ENCODE data around the gene LPCAT1.
"Not testable (repeated sequence)": the region's sequence is repeated elsewhere in the genome, so short reads cannot be mapped to it uniquely, and the experiment has no call there.

LPCAT1 gene

GRCh38 chr5:1435369-1435768 is 88.4 kb downstream of the LPCAT1 start:
- no peak for DNase-seq (ENCODE audit: insufficient read length, low spot score)
- no peak for FAIRE-seq

GRCh38 chr5:1432296-1432695 is 91.5 kb downstream of the LPCAT1 start:
- FAIRE-seq, result no peak
- no peak for DNase-seq (ENCODE audit: insufficient read length, low spot score)

GRCh38 chr5:1431896-1432295 is 91.9 kb downstream of the LPCAT1 start:
- DNase-seq (ENCODE audit: insufficient read length, low spot score) (no peak), FAIRE-seq (no peak)

GRCh38 chr5:1431021-1431811 is 92.5 kb downstream of the LPCAT1 start:
- no peak for DNase-seq (ENCODE audit: insufficient read length, low spot score)
- FAIRE-seq, result no peak

GRCh38 chr5:1430121-1430795 is 93.5 kb downstream of the LPCAT1 start:
- FAIRE-seq, result no peak
- no peak for DNase-seq (ENCODE audit: insufficient read length, low spot score)

GRCh38 chr5:1429496-1429895 is 94.3 kb downstream of the LPCAT1 start:
- no peak for FAIRE-seq
- no peak for DNase-seq (ENCODE audit: insufficient read length, low spot score)

GRCh38 chr5:1429066-1429465 is 94.7 kb downstream of the LPCAT1 start:
- DNase-seq (ENCODE audit: insufficient read length, low spot score) (no peak), FAIRE-seq (no peak)

- DNase-seq (ENCODE audit: insufficient read length, low spot score) (no peak), FAIRE-seq (no peak)
Measured at GRCh38 chr5:1428107-1428506, 95.7 kb downstream of the LPCAT1 start.

GRCh38 chr5:1424716-1425115 is 99.0 kb downstream of the LPCAT1 start:
- FAIRE-seq (no peak), DNase-seq (ENCODE audit: insufficient read length, low spot score) (no peak)

GRCh38 chr5:1423901-1424603 is 99.7 kb downstream of the LPCAT1 start:
- DNase-seq (ENCODE audit: insufficient read length, low spot score), result no peak
- no peak for FAIRE-seq

- not testable (repeated sequence) for FAIRE-seq; DNase-seq (ENCODE audit: insufficient read length, low spot score)
Measured at GRCh38 chr5:1422522-1422921, 101.2 kb downstream of the LPCAT1 start.

GRCh38 chr5:1421521-1422341 is 102.0 kb downstream of the LPCAT1 start:
- DNase-seq (ENCODE audit: insufficient read length, low spot score) (no peak), FAIRE-seq (no peak)

- DNase-seq (ENCODE audit: insufficient read length, low spot score), result no peak
- no peak for FAIRE-seq
Measured at GRCh38 chr5:1420211-1421195, 103.3 kb downstream of the LPCAT1 start.

- DNase-seq (ENCODE audit: insufficient read length, low spot score) (no peak), FAIRE-seq (no peak)
Measured at GRCh38 chr5:1419476-1420210, 104.1 kb downstream of the LPCAT1 start.

GRCh38 chr5:1418921-1419280 is 104.9 kb downstream of the LPCAT1 start:
- FAIRE-seq, result no peak
- DNase-seq (ENCODE audit: insufficient read length, low spot score), result no peak

- DNase-seq (ENCODE audit: insufficient read length, low spot score) (no peak), FAIRE-seq (peak; percentile 55)
Measured at GRCh38 chr5:1418238-1418920, 105.4 kb downstream of the LPCAT1 start.

GRCh38 chr5:1417586-1418225 is 106.1 kb downstream of the LPCAT1 start:
- DNase-seq (ENCODE audit: insufficient read length, low spot score), result no peak
- FAIRE-seq, result no peak

Data from HTR-8/SVneo (cell line).